Measurements from ENCODE around the gene GPR171.

Gene GPR171

DNA sequence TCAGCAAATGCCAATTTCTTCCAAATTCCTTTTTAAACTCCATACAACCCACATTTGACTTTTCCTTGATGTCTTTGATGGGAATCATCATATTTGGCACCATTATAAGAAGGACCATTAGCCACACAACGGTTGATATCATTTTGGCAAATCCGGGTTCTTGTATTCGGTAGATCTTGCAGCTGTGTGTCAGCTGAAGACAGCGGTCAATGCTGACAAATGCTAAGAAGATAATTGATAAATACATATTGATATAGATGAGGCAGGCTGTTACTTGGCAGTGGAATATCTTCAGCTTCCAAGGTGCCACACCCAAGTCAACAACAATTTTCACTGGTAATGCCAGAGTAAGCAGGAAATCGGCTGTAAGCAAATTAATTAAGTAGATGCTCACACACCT is 4.2 kb downstream of the GPR171 start:
- H3K4me2 ChIP-seq (ENCODE audit: low read depth, low read length), result no peak overlapping the region
- no peak for TF ChIP-seq EZH2phosphoT487 (IDR thresholded peaks at IDR 0.05; ENCODE audit: low read length)
- no peak for TF ChIP-seq EZH2 (optimal IDR thresholded peaks at IDR 0.05; ENCODE audit: low read depth, low read length)

GRCh38 chr3:151197981-151198767 is 4.8 kb downstream of the GPR171 start:
- Histone ChIP-seq H3K9me2 (replicated peaks; ENCODE audit: insufficient read depth, low read length) (no peaks in the 10 kb centered on the region), H3K27me3 (replicated peaks; ENCODE audit: insufficient read depth, low read length) (no peaks in the 10 kb centered on the region), H3K9ac (ENCODE audit: low read length) (no peak overlapping the region), H4K20me1 (ENCODE audit: insufficient read depth, low read length) (no peaks in the 10 kb centered on the region), H3K4me2 (ENCODE audit: low read depth, low read length) (no peak overlapping the region), H3F3A (ENCODE audit: insufficient read depth, low read length) (no peaks in the 10 kb centered on the region; the same call in 1 of the 2 replicates), H2AFZ (ENCODE audit: low read length) (no peak overlapping the region), H3K9me3 (replicated peaks; ENCODE audit: insufficient read depth, low read length) (no peaks in the 10 kb centered on the region), H3K4me3 (ENCODE audit: low read length) (no peak overlapping the region), H3K36me3 (replicated peaks; ENCODE audit: insufficient read depth, low read length) (no peaks in the 10 kb centered on the region), H3K4me1 (ENCODE audit: low read length) (peaks cover 4% of the 10 kb centered on the region; the same call in 1 of the 2 replicates), H3K79me2 (ENCODE audit: low read length) (no peaks in the 10 kb centered on the region), H3K27ac (ENCODE audit: low read length) (no peak overlapping the region)
- no peak for DNase-seq
- TF ChIP-seq EZH2phosphoT487 (IDR thresholded peaks at IDR 0.05; ENCODE audit: low read length) (no peak), EZH2 (optimal IDR thresholded peaks at IDR 0.05; ENCODE audit: low read depth, low read length) (no peak)
- TF ChIP-seq, protein P1, sequence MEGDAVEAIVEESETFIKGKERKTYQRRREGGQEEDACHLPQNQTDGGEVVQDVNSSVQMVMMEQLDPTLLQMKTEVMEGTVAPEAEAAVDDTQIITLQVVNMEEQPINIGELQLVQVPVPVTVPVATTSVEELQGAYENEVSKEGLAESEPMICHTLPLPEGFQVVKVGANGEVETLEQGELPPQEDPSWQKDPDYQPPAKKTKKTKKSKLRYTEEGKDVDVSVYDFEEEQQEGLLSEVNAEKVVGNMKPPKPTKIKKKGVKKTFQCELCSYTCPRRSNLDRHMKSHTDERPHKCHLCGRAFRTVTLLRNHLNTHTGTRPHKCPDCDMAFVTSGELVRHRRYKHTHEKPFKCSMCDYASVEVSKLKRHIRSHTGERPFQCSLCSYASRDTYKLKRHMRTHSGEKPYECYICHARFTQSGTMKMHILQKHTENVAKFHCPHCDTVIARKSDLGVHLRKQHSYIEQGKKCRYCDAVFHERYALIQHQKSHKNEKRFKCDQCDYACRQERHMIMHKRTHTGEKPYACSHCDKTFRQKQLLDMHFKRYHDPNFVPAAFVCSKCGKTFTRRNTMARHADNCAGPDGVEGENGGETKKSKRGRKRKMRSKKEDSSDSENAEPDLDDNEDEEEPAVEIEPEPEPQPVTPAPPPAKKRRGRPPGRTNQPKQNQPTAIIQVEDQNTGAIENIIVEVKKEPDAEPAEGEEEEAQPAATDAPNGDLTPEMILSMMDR (IDR thresholded peaks at IDR 0.05; ENCODE audit: low read length), result no peak

More for the DNA sequence above, 4.2 kb downstream of the GPR171 start:
- no peaks in the 10 kb centered on the region for H3K9me2 ChIP-seq (replicated peaks; ENCODE audit: insufficient read depth, low read length)
- no peak overlapping the region for H3K27ac ChIP-seq (ENCODE audit: low read length)
- H3K9me3 ChIP-seq (replicated peaks; ENCODE audit: insufficient read depth, low read length), result no peaks in the 10 kb centered on the region
- H3K4me1 ChIP-seq (ENCODE audit: low read length), result peaks cover 4% of the 10 kb centered on the region; the same call in 1 of the 2 replicates
- DNase-seq, result no peak
- H3K79me2 ChIP-seq (ENCODE audit: low read length), result no peaks in the 10 kb centered on the region
- H3F3A ChIP-seq (ENCODE audit: insufficient read depth, low read length), result no peaks in the 10 kb centered on the region; the same call in 1 of the 2 replicates
- H3K4me3 ChIP-seq (ENCODE audit: low read length), result no peak overlapping the region
- no peaks in the 10 kb centered on the region for H3K36me3 ChIP-seq (replicated peaks; ENCODE audit: insufficient read depth, low read length)
- H4K20me1 ChIP-seq (ENCODE audit: insufficient read depth, low read length), result no peaks in the 10 kb centered on the region
- no peaks in the 10 kb centered on the region for H3K27me3 ChIP-seq (replicated peaks; ENCODE audit: insufficient read depth, low read length)
- H3K9ac ChIP-seq (ENCODE audit: low read length), result no peak overlapping the region
- no peak overlapping the region for H2AFZ ChIP-seq (ENCODE audit: low read length)

GRCh38 chr3:151197228-151197627 is 5.8 kb downstream of the GPR171 start:
- TF ChIP-seq EZH2 (optimal IDR thresholded peaks at IDR 0.05; ENCODE audit: low read depth, low read length) (no peak), EZH2phosphoT487 (IDR thresholded peaks at IDR 0.05; ENCODE audit: low read length) (no peak)
- TF ChIP-seq, protein P1 (IDR thresholded peaks at IDR 0.05; ENCODE audit: low read length), result no peak
- no peak overlapping the region for H3K4me2 ChIP-seq (ENCODE audit: low read depth, low read length)
- no peaks in the 10 kb centered on the region for H3K36me3 ChIP-seq (replicated peaks; ENCODE audit: insufficient read depth, low read length)
- DNase-seq, result no peak
- no peak overlapping the region for H2AFZ ChIP-seq (ENCODE audit: low read length)
- no peak overlapping the region for H3K9ac ChIP-seq (ENCODE audit: low read length)
- no peaks in the 10 kb centered on the region for H3K9me2 ChIP-seq (replicated peaks; ENCODE audit: insufficient read depth, low read length)
- no peaks in the 10 kb centered on the region for H3K9me3 ChIP-seq (replicated peaks; ENCODE audit: insufficient read depth, low read length)
- no peaks in the 10 kb centered on the region for H3K27me3 ChIP-seq (replicated peaks; ENCODE audit: insufficient read depth, low read length)
- no peak overlapping the region for H3K27ac ChIP-seq (ENCODE audit: low read length)
- H3F3A ChIP-seq (ENCODE audit: insufficient read depth, low read length), result no peaks in the 10 kb centered on the region
- no peaks in the 10 kb centered on the region for H3K79me2 ChIP-seq (ENCODE audit: low read length)
- no peaks in the 10 kb centered on the region for H3K4me1 ChIP-seq (ENCODE audit: low read length)
- no peaks in the 10 kb centered on the region for H4K20me1 ChIP-seq (ENCODE audit: insufficient read depth, low read length)
- H3K4me3 ChIP-seq (ENCODE audit: low read length), result no peak overlapping the region

- Histone ChIP-seq H3F3A (ENCODE audit: insufficient read depth, low read length) (no peaks in the 10 kb centered on the region), H3K27ac (ENCODE audit: low read length) (no peak overlapping the region), H3K79me2 (ENCODE audit: low read length) (no peaks in the 10 kb centered on the region), H3K9ac (ENCODE audit: low read length) (no peak overlapping the region), H3K4me2 (ENCODE audit: low read depth, low read length) (no peak overlapping the region), H2AFZ (ENCODE audit: low read length) (no peak overlapping the region), H4K20me1 (ENCODE audit: insufficient read depth, low read length) (no peaks in the 10 kb centered on the region), H3K4me1 (ENCODE audit: low read length) (no peaks in the 10 kb centered on the region), H3K36me3 (replicated peaks; ENCODE audit: insufficient read depth, low read length) (no peaks in the 10 kb centered on the region), H3K4me3 (ENCODE audit: low read length) (no peak overlapping the region), H3K9me2 (replicated peaks; ENCODE audit: insufficient read depth, low read length) (no peaks in the 10 kb centered on the region), H3K27me3 (replicated peaks; ENCODE audit: insufficient read depth, low read length) (no peaks in the 10 kb centered on the region), H3K9me3 (replicated peaks; ENCODE audit: insufficient read depth, low read length) (no peaks in the 10 kb centered on the region)
- TF ChIP-seq EZH2 (optimal IDR thresholded peaks at IDR 0.05; ENCODE audit: low read depth, low read length) (no peak), EZH2phosphoT487 (IDR thresholded peaks at IDR 0.05; ENCODE audit: low read length) (no peak)
- TF ChIP-seq, protein P1 (IDR thresholded peaks at IDR 0.05; ENCODE audit: low read length), result no peak
- DNase-seq, result no peak
Observed at GRCh38 chr3:151196434-151196833, 6.6 kb downstream of the GPR171 start.

All from MM.1S (cell line).